Fibroblast of lung (primary cell): ENCODE results near the gene CPNE6. TPM values are rescaled to one million over a fixed set of nuclear protein-coding genes. Genes with fewer than 3 reads are reported as not detected.
A peak's percentile ranks its signal among the peaks of the same experiment; 100 is the strongest.

ENCODE experiments used
- DNase-seq, 2 donors: peaks; one replicate each; pipeline versions ENCODE4 v3.0.0 to v3.0.0-alpha.2; 2010; ENCODE audit warnings: low read depth in 2 of 2
- H2AFZ ChIP-seq: 2 replicates; pipeline ENCODE4 v1.5.1; 2012; ENCODE audit warnings: low read length, control low read depth, inconsistent platforms
- H3K27ac ChIP-seq: 2 replicates; pipeline ENCODE4 v1.5.1; 2011; ENCODE audit warnings: low read length, control low read depth; ENCODE audit not compliant: insufficient read depth
- H3K27me3 ChIP-seq: 2 replicates; pipeline ENCODE4 v1.5.1; 2011; ENCODE audit warnings: mild to moderate bottlenecking, low read length; ENCODE audit not compliant: control insufficient read depth, insufficient read depth
- H3K36me3 ChIP-seq: 2 replicates; pipeline ENCODE4 v1.5.1; 2011; ENCODE audit warnings: low read length; ENCODE audit not compliant: control insufficient read depth, insufficient read depth
- H3K4me1 ChIP-seq: 2 replicates; pipeline ENCODE4 v1.5.1; 2011; ENCODE audit warnings: low read length; ENCODE audit not compliant: control insufficient read depth, insufficient read depth; ENCODE audit errors: extremely low read depth
- H3K4me2 ChIP-seq: 2 replicates; pipeline ENCODE4 v1.5.1; 2011; ENCODE audit warnings: low read length, control low read depth; ENCODE audit not compliant: insufficient read depth; ENCODE audit errors: extremely low read depth
- H3K4me3 ChIP-seq, 4 experiments: fragments of 200-600 bp in 1 of 4; sonication (generic) in 1 of 4; replicated peaks in 1 of 4; 2 replicates each; pipeline ENCODE4 v1.5.1; 2011 to 2016; ENCODE audit warnings: low read length in 4 of 4, low read depth in 3 of 4, mild to moderate bottlenecking in 3 of 4, control low read depth in 2 of 4, inconsistent platforms in 1 of 4, mixed read lengths in 1 of 4; ENCODE audit not compliant: insufficient read depth in 1 of 4; ENCODE audit errors: control extremely low read depth in 1 of 4
- H3K79me2 ChIP-seq: 2 replicates; pipeline ENCODE4 v1.5.1; 2012; ENCODE audit warnings: mild to moderate bottlenecking, low read length, inconsistent platforms; ENCODE audit not compliant: control insufficient read depth, insufficient read depth
- H3K9ac ChIP-seq: 2 replicates; pipeline ENCODE4 v1.5.1; 2011; ENCODE audit warnings: mild to moderate bottlenecking, low read length, control low read depth; ENCODE audit not compliant: insufficient read depth
- H3K9me3 ChIP-seq: 2 replicates; pipeline ENCODE4 v1.5.1; 2012; ENCODE audit warnings: low read depth, low read length; ENCODE audit not compliant: control insufficient read depth, insufficient read depth
- H4K20me1 ChIP-seq: 2 replicates; pipeline ENCODE4 v1.5.1; 2011; ENCODE audit warnings: low read length; ENCODE audit not compliant: control insufficient read depth, insufficient read depth; ENCODE audit errors: extremely low read depth
- CTCF ChIP-seq, 2 donors: IDR thresholded peaks in 1 of 2; conservative IDR thresholded peaks in 1 of 2; 1 replicate in 1 of 2; 2 replicates in 1 of 2; pipeline ENCODE4 v1.5.1; 2011 to 2012; ENCODE audit warnings: low read length in 2 of 2, control low read depth in 1 of 2, inconsistent platforms in 1 of 2, low read depth in 1 of 2, mild to moderate bottlenecking in 1 of 2
- EZH2 ChIP-seq: IDR thresholded peaks from 2 replicates; pipeline ENCODE4 v1.5.1; 2012; ENCODE audit warnings: low read length, control low read depth, mild to moderate bottlenecking; ENCODE audit errors: missing control alignments
- polyA plus RNA-seq, 2 donors: library from polyadenylated mRNA; depleted of rRNA in 1 of 2; stranded (reverse) in 1 of 2; unstranded in 1 of 2; fragments of >200 nt; gene quantifications; 2 replicates each; pipeline ENCODE4 v1.2.1, GENCODE V29; 2011 to 2012; ENCODE audit warnings: missing spikeins in 1 of 2
- total RNA-seq: library from RNA; depleted of rRNA; stranded (reverse); fragments of >200 nt; gene quantifications from 2 replicates; pipeline ENCODE4 v1.2.1, GENCODE V29; 2014

CPNE6 gene
- total and polyA plus RNA-seq, 2 donors (not counting 1 experiment from before 2014, with no cell fraction given) = not detected

DNA sequence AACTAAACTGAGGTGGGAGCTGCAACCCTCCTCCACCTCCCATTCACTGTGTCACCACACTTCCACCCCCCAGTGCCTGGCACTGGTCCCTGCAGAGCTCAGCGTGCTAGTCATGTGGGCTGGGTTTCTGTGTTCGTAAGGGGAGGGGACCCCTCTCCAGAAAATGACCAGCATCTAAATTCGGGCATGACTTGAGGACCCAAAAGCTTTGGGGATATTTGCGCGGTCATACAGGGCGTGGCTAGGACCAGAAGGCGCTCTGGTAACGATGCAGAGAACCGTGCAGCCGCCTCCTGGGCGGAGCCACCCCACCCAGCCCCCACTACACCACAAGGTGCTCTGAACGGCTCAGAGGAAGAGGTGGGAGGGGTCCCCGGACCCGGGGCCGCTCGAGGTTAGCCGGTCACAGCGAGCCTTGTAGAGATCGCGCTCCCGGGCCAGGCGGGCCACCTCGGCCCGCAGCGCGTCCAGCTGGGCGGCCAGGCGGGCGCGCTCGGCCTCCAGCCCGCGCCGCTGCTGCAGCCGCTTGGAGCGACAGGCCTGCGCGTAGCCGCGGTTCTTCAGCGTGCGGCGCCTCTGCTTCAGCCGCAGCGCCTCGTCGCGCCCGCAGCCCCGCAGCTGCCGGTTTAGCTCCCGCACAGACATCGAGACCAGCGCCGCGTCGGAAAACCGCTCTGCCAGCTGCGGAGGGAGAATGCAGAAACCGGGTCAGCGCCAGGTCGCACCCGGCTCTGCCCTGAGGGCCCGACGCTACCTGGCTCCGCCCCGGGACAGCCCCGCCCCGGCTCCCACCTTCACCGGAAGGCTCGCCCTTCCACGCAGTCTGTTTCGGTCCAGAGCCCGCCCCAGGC, 9.8 kb downstream of the CPNE6 start:
- H3K9ac ChIP-seq = no peak overlapping the region
- H3K36me3 ChIP-seq = no peaks in the 10 kb centered on the region
- H3K27ac ChIP-seq = no peak overlapping the region
- DNase-seq = peak in 1 of 2 donors; percentile 38
- H3K4me2 ChIP-seq = peak overlapping the region; percentile 81
- H4K20me1 ChIP-seq = no peaks in the 10 kb centered on the region
- H3K4me3 ChIP-seq = peak overlapping the region; percentile 47 to 61 (median 50)
- H3K4me1 ChIP-seq = peaks cover 3% of the 10 kb centered on the region
- no peaks in the 10 kb centered on the region for H3K79me2 ChIP-seq
- H2AFZ ChIP-seq = peak overlapping the region; percentile 61
- no peak for TF ChIP-seq CTCF (conservative IDR thresholded peaks at IDR 0.05 in 1 of 2, IDR thresholded peaks at IDR 0.05 in 1 of 2; ENCODE audit: low read depth in 1 of 2, low read length in 2 of 2)
- peak; percentile 22 for TF ChIP-seq EZH2
- H3K9me3 ChIP-seq = no peaks in the 10 kb centered on the region
- H3K27me3 ChIP-seq = peaks cover 26% of the 10 kb centered on the region

- TF ChIP-seq CTCF (conservative IDR thresholded peaks at IDR 0.05 in 1 of 2, IDR thresholded peaks at IDR 0.05 in 1 of 2; ENCODE audit: low read depth in 1 of 2, low read length in 2 of 2) = no peak
- no peak for TF ChIP-seq EZH2
- no peaks in the 10 kb centered on the region for H4K20me1 ChIP-seq
- H3K27ac ChIP-seq = no peak overlapping the region
- H2AFZ ChIP-seq = no peak overlapping the region
- H3K36me3 ChIP-seq = no peaks in the 10 kb centered on the region
- peaks cover 3% of the 10 kb centered on the region for H3K4me1 ChIP-seq
- H3K4me3 ChIP-seq = peak overlapping the region in 1 of 4 experiments; percentile 61
- DNase-seq = no peak
- no peaks in the 10 kb centered on the region for H3K9me3 ChIP-seq
- H3K79me2 ChIP-seq = no peaks in the 10 kb centered on the region
- peak overlapping the region; percentile 81 for H3K4me2 ChIP-seq
- peaks cover 26% of the 10 kb centered on the region for H3K27me3 ChIP-seq
- H3K9ac ChIP-seq = no peak overlapping the region
Observed at GRCh38 chr14:24081739-24082211, 10.4 kb downstream of the CPNE6 start.

GRCh38 chr14:24082411-24083080, 11.2 kb downstream of the CPNE6 start:
- peaks cover 3% of the 10 kb centered on the region for H3K4me1 ChIP-seq
- no peaks in the 10 kb centered on the region for H3K79me2 ChIP-seq
- no peak overlapping the region for H3K9ac ChIP-seq
- no peaks in the 10 kb centered on the region for H3K9me3 ChIP-seq
- DNase-seq = no peak
- TF ChIP-seq CTCF (conservative IDR thresholded peaks at IDR 0.05 in 1 of 2, IDR thresholded peaks at IDR 0.05 in 1 of 2; ENCODE audit: low read depth in 1 of 2, low read length in 2 of 2) (no peak), EZH2 (no peak)
- no peaks in the 10 kb centered on the region for H4K20me1 ChIP-seq
- no peaks in the 10 kb centered on the region for H3K36me3 ChIP-seq
- H3K4me2 ChIP-seq = no peak overlapping the region
- peaks cover 26% of the 10 kb centered on the region for H3K27me3 ChIP-seq
- H3K27ac ChIP-seq = no peak overlapping the region
- no peak overlapping the region for H3K4me3 ChIP-seq
- no peak overlapping the region for H2AFZ ChIP-seq
